Stomach (tissue), 9 donors: Measurements from ENCODE around the gene ILF2. TPM values are rescaled to one million over a fixed set of nuclear protein-coding genes. Genes with fewer than 3 reads are reported as not detected.

Experiments
- DNase-seq, 2 donors: peaks; one replicate each; pipeline versions ENCODE4 v3.0.0 to v3.0.0-alpha.2; 2013 to 2019
- H3K27ac ChIP-seq, 5 donors: fragments of 200-600 bp in 4 of 5; sonication (generic) in 4 of 5; one replicate each; pipeline ENCODE4 v1.5.1; 2013 to 2019; ENCODE audit warnings: mild to moderate bottlenecking in 1 of 5, moderate library complexity in 1 of 5
- H3K27me3 ChIP-seq, 3 donors: fragments of 200-600 bp; sonication (generic); one replicate each; pipeline ENCODE4 v1.5.1; 2017 to 2019; ENCODE audit warnings: mixed run types in 1 of 3
- H3K36me3 ChIP-seq, 4 donors: fragments of 200-600 bp; sonication (generic); 1 replicate in 3 of 4; 2 replicates in 1 of 4; pipeline ENCODE4 v1.5.1; 2016 to 2019
- H3K4me1 ChIP-seq, 4 donors: fragments of 200-600 bp; sonication (generic); one replicate each; pipeline ENCODE4 v1.5.1; 2016 to 2019
- H3K4me3 ChIP-seq, 4 donors: fragments of 200-600 bp; sonication (generic) in 3 of 4; one replicate each; pipeline ENCODE4 v1.5.1; 2016 to 2019; ENCODE audit warnings: mild to moderate bottlenecking in 1 of 4
- H3K9me3 ChIP-seq, 4 donors: fragments of 200-600 bp; sonication (generic); one replicate each; pipeline ENCODE4 v1.5.1; 2016 to 2019
- CTCF ChIP-seq, 7 experiments: fragments of 450-650 bp in 4 of 7; fragments of 200-600 bp in 3 of 7; sonication (generic) in 3 of 7; IDR thresholded peaks; one replicate each; pipeline ENCODE4 v1.5.1; 2016 to 2019; ENCODE audit warnings: antibody characterized with exemption in 7 of 7, control low read depth in 2 of 7, mild to moderate bottlenecking in 1 of 7
- EP300 ChIP-seq: sonication (generic); formaldehyde crosslinking; IDR thresholded peaks from one replicate; pipeline ENCODE4 v1.6.1; 2017; ENCODE audit warnings: antibody characterized with exemption
- POLR2A ChIP-seq, 4 donors: fragments of 450-650 bp; IDR thresholded peaks; one replicate each; pipeline ENCODE4 v1.6.1; 2016; ENCODE audit warnings: antibody characterized with exemption in 4 of 4, control low read depth in 2 of 4, mild to moderate bottlenecking in 1 of 4, moderate library complexity in 1 of 4
- POLR2AphosphoS5 ChIP-seq, 3 donors: sonication (generic); formaldehyde crosslinking; IDR thresholded peaks; one replicate each; pipeline ENCODE4 v1.6.1; 2016; ENCODE audit warnings: antibody characterized with exemption in 3 of 3
- WGBS, 5 donors: extraction: QIAGEN DNeasy Blood & Tissue Kit in 3 of 5; methylation state at CpG; one replicate each; pipeline versions ENCODE4 v1.1.5 to v1.1.7; 2013 to 2018; 5-methylcytosine and 5-hydroxymethylcytosine counted together
- intact Hi-C: fragments of 100-400 bp; cut with DNase I; formaldehyde crosslinking; loops from one replicate; pipeline ENCODE4 v1.15.1; 2023; ENCODE audit warnings: low total_unique reads
- polyA plus RNA-seq, 3 donors: library from polyadenylated mRNA; stranded (reverse); fragments of 200-250 nt; gene quantifications; one replicate each; pipeline ENCODE4 v1.2.3, GENCODE V29; 2013
- total RNA-seq, 5 donors: library from RNA; depleted of rRNA; stranded (reverse); fragments of >200 nt; gene quantifications; one replicate each; pipeline versions ENCODE4 v1.1.0 to v1.2.3, GENCODE V29; 2014 to 2016
- donor health status: healthy with polysubstance abuse.
- donor health status: Bipolar disorder and iron deficiency.
- donor health status: healthy.

The ILF2 gene
- total and polyA plus RNA-seq, 8 donors, result 17.1 to 138 (median 72.1) TPM

- Histone ChIP-seq H3K4me1 (peaks cover 5 to 30% (median 18%) of the 10 kb centered on the region in 4 donors), H3K27me3 (no peaks in the 10 kb centered on the region), H3K4me3 (peak within 1 kb of the TSS; percentile 67 to 78 (median 76)), H3K36me3 (peaks cover 27 to 35% (median 32%) of the 10 kb centered on the region in 4 donors), H3K27ac (peak within 1 kb of the TSS; percentile 90 to 98 (median 95)), H3K9me3 (no peaks in the 10 kb centered on the region)
- no peak for TF ChIP-seq POLR2A (IDR thresholded peaks at IDR 0.05)
- peak; percentile 61 to 85 (median 63) for TF ChIP-seq POLR2AphosphoS5 (IDR thresholded peaks at IDR 0.05)
- TF ChIP-seq CTCF (IDR thresholded peaks at IDR 0.05), result peak in 2 of 7 experiments; percentile 30 to 32
- WGBS, 5 donors, result 2 to 8% (median 2%) methylated on average over 22 to 53 of the region's 53 CpGs
- intact Hi-C loops, result no loop called here
- peak; percentile 90 to 97 for DNase-seq
Measured at GRCh38 chr1:153658400-153659174, 12.2 kb downstream of the ILF2 start, which contains the start of gene SNAPIN. TSS of gene SNAPIN (plus strand) at chr1:153658703. CDS start at chr1:153658744, 41 bp downstream.

DNA sequence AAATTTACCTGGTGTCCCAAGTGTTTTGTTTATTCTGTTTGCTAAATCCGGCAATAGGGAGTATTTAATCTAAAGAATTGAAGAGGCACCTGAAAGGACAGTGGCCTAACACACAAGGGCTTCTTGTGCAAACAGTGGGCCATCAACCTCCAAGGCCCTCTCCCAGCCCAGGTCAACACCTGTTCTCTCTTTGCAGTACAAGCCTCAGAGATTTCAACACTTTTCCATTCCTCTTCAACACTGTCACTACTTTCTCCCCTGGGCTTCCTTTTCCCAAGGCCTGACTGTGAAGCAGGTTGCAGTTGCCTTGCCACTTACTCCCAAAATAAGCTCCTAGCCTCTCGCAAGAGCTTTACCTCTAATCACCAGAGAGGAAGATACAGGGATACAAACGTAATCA is 15.5 kb downstream of the ILF2 start:
- Histone ChIP-seq H3K4me1 (peaks cover 5 to 35% (median 24%) of the 10 kb centered on the region in 4 donors), H3K9me3 (no peaks in the 10 kb centered on the region), H3K36me3 (peaks cover 0 to 4% (median 0%) of the 10 kb centered on the region in 4 donors), H3K27me3 (no peaks in the 10 kb centered on the region), H3K27ac (peak overlapping the region in 1 of 5 donors; percentile 5), H3K4me3 (no peak overlapping the region)
- no peak for DNase-seq
- TF ChIP-seq CTCF (IDR thresholded peaks at IDR 0.05) (no peak), POLR2A (IDR thresholded peaks at IDR 0.05) (no peak), EP300 (no peak), POLR2AphosphoS5 (IDR thresholded peaks at IDR 0.05) (no peak)
- intact Hi-C loops, result no loop called here
- WGBS, 5 donors, result 61 to 78% (median 67%) methylated on average over 3 of the region's 3 CpGs

DNA sequence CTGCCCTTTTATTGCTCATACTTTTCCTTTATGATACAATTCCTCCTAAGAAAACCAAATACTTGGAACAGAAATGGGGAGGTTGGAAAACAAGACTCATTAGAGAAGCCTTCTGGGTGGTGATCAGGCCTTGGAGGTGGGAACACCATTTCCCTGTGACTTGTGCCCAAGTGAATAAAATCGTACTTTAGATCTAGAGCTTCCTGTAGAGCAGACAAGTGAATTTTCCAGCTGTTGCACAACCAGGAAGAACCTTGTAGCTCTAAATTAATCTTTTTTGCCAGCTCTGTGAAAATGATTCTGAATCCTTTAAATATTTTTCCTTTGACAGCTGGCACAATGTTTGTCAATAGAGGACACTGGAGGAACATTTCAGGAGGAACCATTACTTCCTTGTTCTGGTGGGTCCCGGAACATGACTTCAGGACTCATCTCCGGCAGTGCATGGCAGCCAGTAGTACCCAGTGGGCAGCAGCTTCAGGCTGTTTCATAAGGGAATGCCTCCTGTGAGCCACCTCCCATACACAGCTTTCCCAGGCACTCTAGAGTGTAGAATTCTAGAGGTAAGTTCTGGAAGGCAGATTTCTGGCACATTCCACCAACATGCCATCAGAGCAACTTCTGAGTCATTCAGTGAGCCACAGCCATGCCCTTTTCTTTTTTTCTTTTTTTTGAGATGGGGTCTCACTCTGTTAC is 17.8 kb downstream of the ILF2 start:
- Histone ChIP-seq H3K27me3 (no peaks in the 10 kb centered on the region), H3K4me3 (no peak overlapping the region), H3K36me3 (no peaks in the 10 kb centered on the region), H3K9me3 (no peaks in the 10 kb centered on the region), H3K27ac (peak overlapping the region; percentile 23 to 76 (median 35)), H3K4me1 (peaks cover 15 to 38% (median 32%) of the 10 kb centered on the region in 4 donors)
- WGBS, 5 donors, result 39 to 68% (median 60%) methylated on average over 3 of the region's 3 CpGs
- DNase-seq, result no peak
- TF ChIP-seq POLR2AphosphoS5 (IDR thresholded peaks at IDR 0.05), result no peak
- TF ChIP-seq EP300, result no peak
- intact Hi-C loops, result no loop called here

- H3K27ac ChIP-seq, result no peak overlapping the region
- intact Hi-C loops, result no loop called here
- H3K36me3 ChIP-seq, result peaks cover 0 to 8% (median 4%) of the 10 kb centered on the region in 4 donors
- H3K9me3 ChIP-seq, result no peaks in the 10 kb centered on the region
- WGBS, 5 donors, result 71 to 86% (median 81%) methylated on average over 1 of the region's 1 CpG
- no peak for DNase-seq
- H3K4me3 ChIP-seq, result no peak overlapping the region
- H3K4me1 ChIP-seq, result peaks cover 15 to 47% (median 39%) of the 10 kb centered on the region in 4 donors
- H3K27me3 ChIP-seq, result no peaks in the 10 kb centered on the region
- TF ChIP-seq CTCF (IDR thresholded peaks at IDR 0.05) (no peak), EP300 (no peak), POLR2A (IDR thresholded peaks at IDR 0.05) (no peak), POLR2AphosphoS5 (IDR thresholded peaks at IDR 0.05) (no peak)
Measured at GRCh38 chr1:153651771-153652170, 19.0 kb downstream of the ILF2 start.
